HK-2 (cell line): ENCODE data around the gene DNA2.
A peak's percentile ranks its signal among the peaks of the same experiment; 100 is the strongest.

ENCODE experiments used
- DNase-seq: peaks from one replicate; pipeline ENCODE4 v3.0.0-alpha.2; 2018; ENCODE audit not compliant: unreplicated experiment

Gene DNA2

DNA sequence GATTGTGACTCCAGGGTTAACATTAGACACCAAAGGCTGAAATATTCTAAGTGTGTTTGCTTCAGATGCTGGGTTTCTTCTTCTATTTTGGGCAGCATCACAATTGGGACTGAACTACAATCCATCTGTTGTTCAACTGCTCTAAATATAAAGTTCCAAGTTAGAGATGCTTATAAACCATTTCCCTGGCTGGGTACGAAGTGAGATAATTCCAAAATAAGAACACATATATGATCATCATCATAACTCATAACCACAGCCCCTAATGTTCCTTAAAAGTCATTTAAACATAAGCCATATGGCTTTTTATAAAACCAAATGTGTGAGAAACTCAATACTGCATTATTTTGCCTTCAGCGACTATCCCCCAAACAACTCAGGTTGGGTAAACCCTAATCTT, 28.8 kb downstream of the DNA2 start:
- no peak for DNase-seq

DNA sequence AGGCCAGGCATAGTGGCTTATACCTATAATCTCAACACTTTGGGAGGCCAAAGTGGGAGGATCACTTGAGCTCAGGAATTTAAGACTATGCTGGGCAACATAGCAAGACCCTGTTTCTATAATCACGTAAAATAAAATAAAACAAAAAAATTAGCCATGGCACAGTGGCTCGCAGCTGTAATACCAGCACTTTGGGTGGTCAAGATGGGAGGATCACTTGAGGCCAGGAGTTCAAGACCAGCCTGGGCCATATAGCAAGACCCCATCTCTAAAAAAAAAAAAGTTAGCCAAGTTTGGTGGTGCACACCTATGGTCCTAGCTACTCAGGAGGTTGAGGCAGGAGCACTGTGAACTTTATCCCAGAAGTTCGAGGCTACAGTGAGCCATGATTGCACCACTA, 30.9 kb downstream of the DNA2 start:
- DNase-seq: no peak

DNA sequence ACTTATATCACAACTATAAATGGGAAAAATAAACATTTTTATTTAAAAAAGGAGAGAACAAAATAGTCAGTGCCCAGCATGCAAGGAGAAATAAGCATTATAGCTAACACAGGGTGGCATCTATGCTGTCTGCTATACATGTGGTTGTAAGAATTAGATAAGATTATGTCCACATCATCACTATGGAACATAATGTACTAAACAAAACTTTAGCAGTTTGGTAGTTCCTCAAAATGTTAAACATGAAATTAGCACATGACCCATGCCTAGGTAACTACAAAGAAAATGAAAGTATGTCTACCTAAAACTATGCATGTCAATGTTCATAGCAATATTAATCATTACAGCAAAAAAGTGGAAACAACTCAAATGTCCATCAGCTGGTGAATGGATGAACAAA, 36.0 kb downstream of the DNA2 start:
- DNase-seq: no peak

DNA sequence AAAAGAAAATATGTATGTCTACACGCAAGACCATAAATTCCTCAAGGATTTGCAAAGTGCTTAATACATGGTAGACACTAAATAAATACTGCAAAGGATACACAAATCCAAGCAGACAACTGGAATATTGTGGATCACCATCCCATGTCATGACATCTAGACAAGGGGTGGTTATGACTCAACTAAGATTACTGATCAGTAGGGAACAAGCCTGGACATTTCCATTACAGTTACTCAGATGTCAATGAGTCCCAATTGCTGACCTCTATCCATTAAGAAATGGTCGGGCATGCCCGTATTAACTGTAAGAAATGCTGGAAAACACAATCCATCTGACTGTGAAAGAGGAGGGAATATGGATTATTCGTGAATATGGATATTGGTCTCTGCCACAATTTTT, 37.1 kb downstream of the DNA2 start:
- no peak for DNase-seq

DNA sequence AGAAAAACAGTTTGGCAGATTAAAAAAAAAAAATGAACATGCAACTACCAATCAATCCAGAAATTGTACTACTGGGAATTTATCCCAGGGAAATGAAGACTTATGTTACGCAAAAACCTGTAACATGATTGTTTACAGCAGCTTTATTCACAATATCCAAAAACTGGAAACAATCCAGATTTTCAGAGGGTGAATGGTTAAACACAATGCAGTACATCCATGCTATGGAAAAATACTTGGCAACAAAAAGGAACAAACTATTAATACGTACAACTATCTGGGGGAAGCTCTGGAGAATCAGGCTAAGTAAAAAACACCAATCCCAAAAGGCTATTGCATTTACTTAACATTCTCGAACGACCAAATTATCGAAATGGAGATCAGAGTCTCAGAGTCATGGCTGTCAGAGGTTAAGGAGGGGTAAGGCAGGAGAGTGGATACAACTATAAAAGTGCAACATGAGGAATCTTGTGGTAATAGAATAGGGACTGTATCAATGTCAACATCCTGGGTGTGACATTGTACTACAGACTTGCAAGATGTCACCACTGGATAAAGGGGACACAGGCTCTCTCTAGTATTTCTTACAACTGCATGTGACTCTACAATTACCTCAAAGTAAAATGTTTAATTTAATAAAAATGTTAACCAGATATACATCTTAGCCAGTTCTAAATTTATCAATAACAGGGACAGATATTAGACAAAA, 43.2 kb downstream of the DNA2 start:
- DNase-seq: no peak

DNA sequence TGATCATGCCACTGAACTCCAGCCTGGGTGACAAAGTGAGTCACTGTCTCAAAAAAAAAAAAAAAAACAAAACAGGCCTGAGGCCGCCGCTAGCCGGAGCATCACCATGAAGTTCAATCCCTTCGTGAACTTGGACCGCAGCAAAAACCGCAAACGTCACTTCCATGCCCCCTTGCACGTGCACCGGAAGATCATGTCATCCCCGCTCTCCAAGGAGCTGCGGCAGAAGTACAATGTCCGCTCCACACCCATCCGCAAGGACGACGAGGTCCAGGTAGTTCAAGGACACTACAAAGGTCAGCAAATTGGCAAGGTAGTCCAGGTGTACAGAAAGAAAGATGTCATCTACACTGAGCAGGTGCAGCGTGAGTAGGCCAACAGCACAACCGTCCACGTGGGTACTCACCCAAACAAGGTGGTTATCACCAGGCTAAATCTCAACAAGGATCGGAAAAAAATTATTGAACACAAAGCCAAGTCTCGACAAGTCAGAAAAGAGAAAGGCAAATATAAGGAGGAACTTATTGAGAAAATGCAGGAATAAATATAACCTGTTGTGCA, 47.2 kb downstream of the DNA2 start:
- no peak for DNase-seq

DNA sequence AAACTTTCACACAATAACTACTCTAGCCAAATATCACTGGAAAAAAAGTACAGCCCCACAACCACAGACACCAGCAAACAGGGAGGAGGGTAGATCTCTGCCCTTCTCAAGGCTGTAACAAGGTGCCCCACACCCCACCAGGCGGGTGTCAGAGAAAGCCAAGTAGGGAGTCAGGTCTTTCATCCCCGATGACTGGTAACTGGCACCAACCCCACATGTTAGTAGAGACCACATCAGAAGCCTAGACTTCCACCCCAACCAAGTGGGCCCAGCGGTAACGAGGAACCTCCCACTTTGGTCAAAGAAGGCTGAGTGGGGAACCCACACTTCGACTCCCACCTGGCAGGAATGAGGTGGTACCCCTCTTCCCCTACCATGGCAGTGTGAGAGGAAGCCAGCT, 48.3 kb downstream of the DNA2 start:
- no peak for DNase-seq

DNA sequence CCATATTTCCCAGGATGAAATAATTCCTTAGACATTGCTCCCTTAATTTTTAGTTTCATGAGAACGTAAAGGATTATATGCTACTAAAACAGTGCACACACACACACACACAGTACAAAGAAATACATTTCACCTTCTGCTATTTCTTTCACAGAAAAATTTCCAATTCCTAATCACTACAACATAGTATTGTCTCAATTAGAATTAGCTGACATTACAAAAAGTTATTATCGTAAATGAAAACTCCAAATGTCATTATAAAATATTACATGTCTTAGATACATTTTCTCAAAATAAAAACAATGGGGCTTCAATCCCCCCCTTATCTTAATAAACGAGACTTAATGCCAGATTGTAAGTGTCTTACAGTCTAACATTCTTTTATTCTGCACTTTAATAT, 52.4 kb downstream of the DNA2 start:
- DNase-seq: no peak

DNA sequence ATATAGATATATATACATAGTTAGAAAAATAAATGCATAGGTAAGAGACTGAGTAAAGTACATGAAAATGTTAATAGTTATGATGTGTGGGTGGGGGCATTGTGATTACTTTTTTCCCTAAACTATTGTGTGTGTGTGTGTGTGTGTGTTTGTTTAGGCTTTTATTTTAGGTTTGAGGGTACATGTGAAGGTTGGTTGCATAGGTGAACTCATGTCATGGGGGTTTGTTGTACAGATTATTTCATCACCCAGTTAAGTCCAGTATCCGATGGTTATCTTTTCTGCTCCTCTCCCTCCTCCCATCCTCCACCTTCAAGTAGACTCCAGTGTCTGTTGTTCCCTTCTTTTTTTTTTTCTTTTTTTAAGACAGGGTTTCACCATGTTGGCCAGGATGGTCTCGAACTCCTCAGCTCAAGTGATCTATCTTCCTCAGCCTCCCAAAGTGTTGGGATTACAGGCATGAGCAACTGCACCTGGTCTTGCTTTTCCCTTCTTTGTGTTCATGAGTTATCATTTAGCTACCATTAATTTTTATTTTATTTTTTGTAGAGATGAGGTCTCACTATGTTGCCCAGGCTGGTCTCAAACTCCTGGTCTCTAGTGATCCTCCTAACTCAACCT, 62.8 kb downstream of the DNA2 start:
- no peak for DNase-seq

DNA sequence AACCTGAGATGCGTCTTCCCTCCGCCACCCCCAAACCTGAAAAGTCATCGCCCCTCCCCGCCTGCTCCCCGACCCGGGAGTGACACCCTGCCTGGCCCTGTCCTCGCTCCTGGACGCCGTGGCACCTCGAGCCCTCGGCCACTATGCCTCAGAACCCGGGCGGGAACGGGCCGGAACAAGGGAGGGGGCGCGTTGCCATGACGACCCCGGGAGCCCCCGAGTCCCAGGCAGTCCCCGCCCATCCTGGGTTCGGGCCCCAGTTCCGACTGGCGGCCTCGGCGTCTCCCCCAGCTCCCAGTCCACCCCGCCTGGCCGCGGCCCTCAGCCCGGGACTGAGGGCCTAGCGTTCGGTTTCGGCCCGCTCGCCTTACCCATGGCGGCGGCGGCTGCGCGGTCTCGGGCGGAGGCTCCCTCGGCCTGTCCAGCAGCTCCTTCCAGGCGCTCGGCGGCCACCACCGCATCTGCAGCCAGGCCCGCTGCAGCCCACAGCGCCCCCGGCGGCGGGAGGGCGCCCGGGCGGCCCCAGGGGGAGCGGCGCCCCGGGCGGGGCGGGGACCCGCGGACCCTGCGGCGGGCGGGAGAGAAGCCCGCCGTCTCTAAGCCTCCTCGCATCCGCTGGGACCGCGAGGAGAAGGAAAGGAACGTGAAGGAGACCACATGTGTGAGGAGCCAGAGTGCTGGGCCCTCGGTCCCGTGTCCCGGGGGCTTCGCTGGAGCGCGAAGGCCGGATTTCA, 64.8 kb downstream of the DNA2 start, which contains the start of gene RUFY2:
TSS of gene RUFY2 (minus strand) at position 463 of the 734 bp plus-strand sequence. CDS start at position 375, 88 bp downstream.
- DNase-seq: peak; percentile 90

DNA sequence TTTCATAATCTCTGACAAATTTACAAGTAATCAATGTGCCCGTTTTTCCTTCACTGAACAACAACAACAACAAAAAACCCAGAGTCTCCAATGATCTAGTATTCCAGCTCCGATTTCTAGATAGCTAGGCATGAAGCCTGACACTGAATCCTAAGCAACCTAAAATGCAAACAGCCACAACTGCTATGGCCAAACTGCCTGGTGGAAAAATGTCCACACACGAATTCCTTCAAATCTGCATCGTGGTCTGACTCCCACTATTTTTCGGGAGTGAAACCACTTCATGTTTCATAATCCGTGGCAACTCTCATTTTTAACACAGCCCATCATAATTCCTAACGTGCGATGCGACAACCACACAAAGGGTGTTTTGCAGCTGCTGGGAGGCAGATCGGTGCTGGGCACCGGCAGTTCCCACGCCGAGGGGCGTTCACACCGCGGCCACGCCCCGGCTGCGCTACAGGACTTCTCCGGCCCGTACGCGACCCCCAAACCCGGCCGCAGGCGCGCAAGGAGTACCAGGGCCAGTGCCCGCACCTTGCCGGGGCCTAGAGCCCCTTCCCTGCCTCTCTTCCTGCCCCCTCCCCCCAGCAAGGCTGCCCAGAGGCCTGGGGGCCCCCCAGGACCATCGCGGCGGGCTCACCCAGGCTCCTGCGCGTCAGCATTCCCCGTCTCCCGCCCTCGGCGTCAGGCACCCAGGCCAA, 65.5 kb downstream of the DNA2 start:
- DNase-seq: peak; percentile 65

DNA sequence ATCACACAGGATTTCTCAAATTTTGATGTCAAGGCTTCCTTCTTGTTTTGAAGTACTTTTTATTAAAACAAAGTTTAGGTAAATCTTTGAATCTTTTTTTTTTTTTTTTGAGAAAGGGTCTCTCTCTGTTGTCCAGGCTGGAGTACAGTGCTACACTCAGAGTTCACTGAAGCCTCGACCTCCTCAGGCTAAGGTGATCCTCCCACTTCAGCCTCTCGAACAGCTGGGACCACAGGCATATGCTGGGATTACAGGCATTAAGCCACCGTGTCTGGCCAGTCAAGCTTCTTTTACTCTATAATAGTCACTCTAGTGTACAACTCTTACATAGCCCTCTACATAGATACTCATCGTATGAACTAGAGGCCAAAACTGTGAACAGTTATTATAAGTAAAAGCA, 68.1 kb downstream of the DNA2 start:
- DNase-seq: no peak

DNA sequence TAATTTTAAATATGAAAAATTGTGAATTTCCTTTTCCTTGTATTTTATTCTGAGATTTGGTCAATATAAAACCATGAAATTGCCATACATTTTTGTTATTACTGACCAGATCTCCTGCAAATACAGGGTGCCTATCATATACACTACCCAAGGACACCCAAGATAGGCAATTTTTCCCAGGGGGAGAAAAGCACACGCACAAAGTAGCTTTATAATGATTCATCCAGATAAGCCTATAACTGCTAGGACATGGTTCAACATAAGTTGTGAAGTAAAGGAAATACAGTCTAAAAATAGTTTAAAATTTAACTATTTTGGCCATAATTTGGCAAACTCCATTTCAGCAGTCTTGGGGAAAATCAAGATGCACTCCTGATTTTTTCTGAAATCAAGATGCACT, 69.5 kb downstream of the DNA2 start:
- no peak for DNase-seq

DNA sequence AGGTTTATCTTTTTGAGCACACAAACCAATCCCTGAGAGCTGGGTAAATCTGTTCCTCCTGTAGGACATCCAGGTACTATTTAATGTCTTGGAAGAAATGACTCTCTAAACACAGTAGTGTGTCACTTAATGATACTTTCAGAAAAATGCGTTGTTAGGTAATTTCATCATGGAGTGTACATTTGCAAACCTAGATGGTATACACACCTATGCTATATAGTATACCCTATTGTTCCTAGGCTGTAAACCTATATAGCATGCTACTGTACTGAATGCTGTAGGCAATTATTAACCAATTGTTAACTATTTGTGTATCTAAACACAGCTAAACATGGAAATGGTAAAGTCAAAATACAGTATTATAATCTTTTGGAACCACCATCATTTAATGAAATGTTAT, 74.8 kb downstream of the DNA2 start:
- no peak for DNase-seq

DNA sequence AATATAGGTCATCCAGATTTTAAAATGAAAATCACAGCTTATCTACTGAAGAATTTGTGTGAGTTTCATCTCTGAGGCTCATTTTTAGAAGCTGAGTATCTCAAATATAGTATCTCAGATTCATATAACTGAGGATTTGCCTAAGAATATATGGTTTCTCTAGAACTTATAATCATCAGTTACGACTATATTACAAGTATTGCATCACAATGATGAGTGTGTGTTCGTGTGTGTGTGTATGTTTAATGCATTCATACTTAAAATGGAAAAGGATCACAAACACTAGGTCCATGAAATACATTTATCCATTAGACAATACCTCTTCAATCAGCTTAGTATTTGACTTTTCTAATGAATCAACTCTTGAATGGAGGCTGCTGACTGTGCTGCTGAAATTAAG, 86.0 kb downstream of the DNA2 start:
- DNase-seq: no peak

DNA sequence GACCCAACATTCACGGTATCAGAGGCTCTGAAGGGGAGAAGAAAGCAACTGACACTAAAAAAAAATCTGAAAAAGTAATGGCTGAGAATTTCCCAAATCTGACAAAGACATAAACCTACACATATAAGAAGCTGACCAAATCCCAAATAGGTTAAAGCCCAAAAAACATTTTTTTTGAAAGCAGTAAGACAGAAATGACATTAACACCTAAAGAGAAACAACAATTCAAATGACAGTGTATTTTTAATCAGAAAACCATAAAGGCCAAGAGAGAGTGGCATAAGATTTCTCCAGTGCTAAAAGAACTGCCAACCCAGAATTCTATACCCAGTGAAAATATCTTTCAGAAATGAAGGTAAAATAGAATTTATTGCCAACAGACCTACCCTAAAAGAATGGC, 100.2 kb downstream of the DNA2 start:
- no peak for DNase-seq

DNA sequence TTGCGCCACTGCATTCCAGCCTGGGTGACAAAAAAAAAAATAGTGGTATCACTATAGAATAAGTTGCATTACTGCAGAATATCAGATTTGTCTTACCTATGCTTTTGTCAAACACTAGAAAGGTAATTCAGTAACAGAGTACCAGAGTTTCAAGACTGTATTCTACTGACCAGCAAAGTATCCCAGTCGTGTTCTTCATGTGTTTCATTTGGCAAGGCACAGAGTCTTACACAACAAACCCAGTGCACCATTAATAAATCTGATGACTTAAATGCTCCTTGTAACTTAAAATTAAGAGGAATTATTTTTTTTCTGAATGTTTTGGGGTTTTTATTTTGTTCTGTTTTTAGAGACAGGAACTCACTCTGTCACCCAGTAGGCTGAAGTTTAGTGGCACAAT, 104.7 kb downstream of the DNA2 start:
- DNase-seq: no peak

DNA sequence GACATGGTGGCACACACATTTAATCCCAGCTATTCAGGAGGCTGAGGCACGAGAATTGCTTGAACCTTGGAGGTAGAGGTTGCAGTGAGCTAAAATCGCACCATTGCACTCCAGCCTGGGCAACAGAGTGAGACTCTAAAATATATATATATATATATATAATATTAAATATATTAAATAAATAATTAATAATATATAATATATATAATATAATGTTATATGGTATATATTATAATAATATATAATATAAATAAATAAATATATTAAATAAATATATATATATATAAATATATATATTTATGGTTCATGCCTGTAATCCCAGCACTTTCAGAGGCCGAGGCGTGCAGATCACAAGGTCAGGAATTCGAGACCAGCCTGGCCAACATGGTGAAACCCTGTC, 105.2 kb downstream of the DNA2 start:
- no peak for DNase-seq

DNA sequence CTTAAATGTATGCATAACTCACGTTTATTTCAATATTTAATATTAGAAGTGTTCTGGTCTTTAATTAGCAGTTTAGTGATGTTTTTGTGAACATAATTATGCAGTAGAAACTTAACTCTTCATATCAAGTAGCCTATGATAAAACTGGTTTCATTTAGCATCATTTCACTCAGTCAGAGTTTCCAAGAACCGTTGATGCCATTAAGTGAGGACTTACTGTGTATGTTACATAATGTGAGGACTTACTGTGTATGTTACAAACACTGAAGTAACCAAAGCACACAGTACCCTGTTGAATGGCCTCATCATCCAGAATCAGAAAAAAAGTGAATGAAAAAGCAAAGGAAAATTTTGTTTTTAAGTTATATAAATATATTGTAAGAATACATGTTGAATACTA, 106.2 kb downstream of the DNA2 start:
- DNase-seq: no peak

DNA sequence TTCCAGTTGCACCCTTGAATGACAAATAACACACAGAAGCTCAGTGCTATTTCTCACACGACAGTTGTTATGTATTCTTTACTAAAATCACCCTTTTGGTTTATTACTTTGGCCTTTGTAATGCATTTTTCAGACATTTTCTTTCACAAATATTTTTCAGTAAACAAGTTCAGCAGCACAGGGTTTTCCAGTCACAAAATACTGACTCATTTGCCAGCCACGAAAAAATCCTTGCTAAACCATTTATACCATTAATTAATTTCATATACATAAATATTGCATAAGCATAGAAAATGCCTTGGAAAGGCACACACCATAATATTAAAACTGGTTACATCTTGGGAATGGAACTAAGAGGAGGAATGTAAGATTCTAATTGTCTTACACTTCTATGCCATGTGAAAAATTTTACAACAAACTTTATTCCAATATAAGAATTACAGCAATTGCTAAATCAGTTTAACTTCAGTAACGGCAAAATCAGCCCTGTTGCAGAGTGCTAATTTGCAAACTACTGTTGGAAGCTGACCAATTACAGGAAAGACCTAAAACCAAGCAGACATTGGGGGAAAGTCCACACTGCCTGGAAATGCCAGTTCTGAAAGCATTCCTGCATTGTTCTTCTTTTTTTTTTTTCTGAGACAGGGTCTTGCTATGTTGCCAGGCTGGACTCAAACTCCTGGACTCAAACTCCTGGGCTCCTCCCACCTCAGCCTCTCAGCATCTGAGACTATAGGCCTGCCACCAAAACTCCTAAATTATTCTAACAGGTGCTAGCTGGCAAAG, 107.5 kb downstream of the DNA2 start:
- no peak for DNase-seq
